Measurements from ENCODE around the gene CPNE7. TPM values are rescaled to one million over a fixed set of nuclear protein-coding genes. Genes with fewer than 3 reads are reported as not detected.

The CPNE7 gene
- total RNA-seq, 2 donors from 2014 or later, result 1.5 to 2.1 TPM

- Histone ChIP-seq H3K36me3 (ENCODE audit: control insufficient read depth, insufficient read depth, low read length) (peaks cover 25% of the 10 kb centered on the region), H3K4me1 (ENCODE audit: control insufficient read depth, insufficient read depth, low read length) (peaks cover 5% of the 10 kb centered on the region), H3K4me3 (ENCODE audit: low read length) (no peak overlapping the region), H3K27me3 (ENCODE audit: control insufficient read depth, insufficient read depth, low read length, poor library complexity, severe bottlenecking) (no peaks in the 10 kb centered on the region), H3K27ac (ENCODE audit: low read depth, low read length) (no peak overlapping the region), H3K9me3 (ENCODE audit: control insufficient read depth, low read length) (no peaks in the 10 kb centered on the region), H3K9ac (ENCODE audit: extremely low read depth, low read length, poor library complexity, severe bottlenecking) (no peak overlapping the region)
- no peak for DNase-seq
- no peak overlapping the region for H3K4me3 Mint-ChIP-seq
- no peaks in the 10 kb centered on the region for H3K9me3 Mint-ChIP-seq
- H3K4me1 Mint-ChIP-seq, result peaks cover 8% of the 10 kb centered on the region
- peaks cover 25% of the 10 kb centered on the region for H3K36me3 Mint-ChIP-seq (ENCODE audit: low read depth)
- whole genome bisulfite sequencing, 2 experiments (ENCODE audit: insufficient coverage in 1 of 2, insufficient read length in 1 of 2), result 94 to 95% methylated on average over 14 of the region's 14 CpGs
- H3K27me3 Mint-ChIP-seq (ENCODE audit: insufficient read depth), result peaks cover 4% of the 10 kb centered on the region
- no peak for TF ChIP-seq CTCF (conservative IDR thresholded peaks at IDR 0.05)
- no peak overlapping the region for H3K27ac Mint-ChIP-seq
These were observed 68.3 kb downstream of the CPNE7 start for GRCh38 chr16:89643769-89644300.

DNA sequence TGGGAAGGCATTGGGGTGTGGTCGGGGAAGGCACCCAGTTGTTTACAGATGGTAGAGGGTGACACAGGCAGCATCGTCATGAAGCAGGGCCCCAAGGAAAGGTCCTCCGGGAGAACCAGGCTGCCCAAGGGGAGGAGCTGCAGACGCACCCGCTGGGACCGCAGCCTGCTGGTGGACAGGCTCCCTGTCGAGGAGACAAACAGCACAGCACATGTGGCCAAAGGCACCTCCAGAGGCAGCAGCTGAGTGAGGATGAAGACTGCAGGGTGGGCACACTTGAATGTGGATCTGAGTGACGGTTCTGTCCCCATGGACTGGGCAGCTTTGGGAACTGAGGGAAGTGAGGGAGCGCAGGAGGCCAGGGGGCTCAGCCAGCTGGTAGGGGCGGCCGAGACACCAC lies 69.6 kb downstream of the CPNE7 start:
- H3K36me3 ChIP-seq (ENCODE audit: control insufficient read depth, insufficient read depth, low read length), result peaks cover 30% of the 10 kb centered on the region
- no peak overlapping the region for H3K9ac ChIP-seq (ENCODE audit: extremely low read depth, low read length, poor library complexity, severe bottlenecking)
- H3K27ac ChIP-seq (ENCODE audit: low read depth, low read length), result no peak overlapping the region
- Mint-ChIP-seq H3K4me3 (no peak overlapping the region), H3K27me3 (ENCODE audit: insufficient read depth) (peaks cover 4% of the 10 kb centered on the region), H3K36me3 (ENCODE audit: low read depth) (peaks cover 34% of the 10 kb centered on the region), H3K27ac (no peak overlapping the region), H3K4me1 (peaks cover 8% of the 10 kb centered on the region), H3K9me3 (no peaks in the 10 kb centered on the region)
- no peak for DNase-seq
- WGBS, 2 experiments (ENCODE audit: insufficient coverage in 1 of 2, insufficient read length in 1 of 2), result 90 to 98% methylated on average over 9 to 11 of the region's 11 CpGs
- no peaks in the 10 kb centered on the region for H3K27me3 ChIP-seq (ENCODE audit: control insufficient read depth, insufficient read depth, low read length, poor library complexity, severe bottlenecking)
- no peak for TF ChIP-seq CTCF (conservative IDR thresholded peaks at IDR 0.05)
- no peaks in the 10 kb centered on the region for H3K9me3 ChIP-seq (ENCODE audit: control insufficient read depth, low read length)
- H3K4me1 ChIP-seq (ENCODE audit: control insufficient read depth, insufficient read depth, low read length), result peaks cover 5% of the 10 kb centered on the region
- no peak overlapping the region for H3K4me3 ChIP-seq (ENCODE audit: low read length)

DNA sequence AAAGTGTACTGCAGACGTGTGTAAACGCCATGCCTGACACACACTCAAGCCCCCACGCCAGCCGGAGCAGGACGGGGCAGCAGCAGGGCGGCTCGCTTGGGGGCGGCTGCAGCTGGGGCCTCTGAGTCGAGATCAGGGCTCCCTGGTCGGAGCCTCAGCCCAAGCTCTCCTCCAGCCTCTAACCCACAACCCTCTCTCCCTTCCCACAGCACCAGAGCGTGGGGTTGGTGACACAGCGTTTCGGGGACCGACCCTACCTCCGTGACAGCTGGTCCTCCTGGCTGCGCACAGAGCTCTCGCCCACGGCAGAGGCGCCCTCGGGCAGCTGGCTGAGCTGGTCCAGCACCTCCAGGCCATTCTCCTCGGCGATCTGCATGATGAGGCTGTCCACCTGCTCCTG lies 70.7 kb downstream of the CPNE7 start:
- no peak for TF ChIP-seq CTCF (conservative IDR thresholded peaks at IDR 0.05)
- WGBS, 2 experiments (ENCODE audit: insufficient coverage in 1 of 2, insufficient read length in 1 of 2), result 93 to 97% methylated on average over 22 of the region's 22 CpGs
- H3K9me3 Mint-ChIP-seq, result no peaks in the 10 kb centered on the region

More for the DNA sequence above, 70.7 kb downstream of the CPNE7 start:
- peaks cover 8% of the 10 kb centered on the region for H3K4me1 Mint-ChIP-seq
- Histone ChIP-seq H3K27ac (ENCODE audit: low read depth, low read length) (no peak overlapping the region), H3K9ac (ENCODE audit: extremely low read depth, low read length, poor library complexity, severe bottlenecking) (no peak overlapping the region), H3K27me3 (ENCODE audit: control insufficient read depth, insufficient read depth, low read length, poor library complexity, severe bottlenecking) (no peaks in the 10 kb centered on the region), H3K4me1 (ENCODE audit: control insufficient read depth, insufficient read depth, low read length) (peaks cover 5% of the 10 kb centered on the region), H3K9me3 (ENCODE audit: control insufficient read depth, low read length) (no peaks in the 10 kb centered on the region), H3K4me3 (ENCODE audit: low read length) (no peak overlapping the region), H3K36me3 (ENCODE audit: control insufficient read depth, insufficient read depth, low read length) (peaks cover 36% of the 10 kb centered on the region)
- DNase-seq, result no peak
- no peaks in the 10 kb centered on the region for H3K27me3 Mint-ChIP-seq (ENCODE audit: insufficient read depth)
- peaks cover 42% of the 10 kb centered on the region for H3K36me3 Mint-ChIP-seq (ENCODE audit: low read depth)
- no peak overlapping the region for H3K27ac Mint-ChIP-seq
- H3K4me3 Mint-ChIP-seq, result no peak overlapping the region

Other genes with a start within 250 kb of the CPNE7 start
- gene ANKRD11, start 85.2 kb upstream of the CPNE7 start, total RNA-seq, result 100 to 1,000 TPM; 118 to 159 TPM
- gene SPG7, start 67.4 kb upstream of the CPNE7 start, total RNA-seq, result 100 to 1,000 TPM; 153 to 156 TPM
- gene RPL13, start 15.1 kb upstream of the CPNE7 start, total RNA-seq, result 1,000 to 10,000 TPM; 1,911 to 2,019 TPM
- 1 to 10 TPM in 1 of 2 donors, under 1 TPM in 1; 0.88 to 3.2 TPM for gene DPEP1, start 37.9 kb downstream of the CPNE7 start, total RNA-seq
- gene CHMP1A, start 82.0 kb downstream of the CPNE7 start, total RNA-seq, result 100 to 1,000 TPM; 104 to 106 TPM
- gene SPATA33, start 82.1 kb downstream of the CPNE7 start, total RNA-seq, result 10 to 100 TPM; 21.8 to 28.7 TPM
- 100 to 1,000 TPM; 108 to 123 TPM for gene CDK10, start 110.9 kb downstream of the CPNE7 start, total RNA-seq
- gene SPATA2L, start 125.9 kb downstream of the CPNE7 start, total RNA-seq, result 10 to 100 TPM; 22.9 to 28.8 TPM
- gene VPS9D1, start 145.1 kb downstream of the CPNE7 start, total RNA-seq, result 10 to 100 TPM in 1 of 2 donors, 1 to 10 TPM in 1; 7.4 to 10.0 TPM
- 10 to 100 TPM; 28.2 to 32.6 TPM for gene ZNF276, start 145.8 kb downstream of the CPNE7 start, total RNA-seq
- 100 to 1,000 TPM; 131 to 165 TPM for gene FANCA, start 240.9 kb downstream of the CPNE7 start, total RNA-seq